Measurements from ENCODE around the gene LIMS2.
A peak's percentile ranks its signal among the peaks of the same experiment; 100 is the strongest.

Gene LIMS2

DNA sequence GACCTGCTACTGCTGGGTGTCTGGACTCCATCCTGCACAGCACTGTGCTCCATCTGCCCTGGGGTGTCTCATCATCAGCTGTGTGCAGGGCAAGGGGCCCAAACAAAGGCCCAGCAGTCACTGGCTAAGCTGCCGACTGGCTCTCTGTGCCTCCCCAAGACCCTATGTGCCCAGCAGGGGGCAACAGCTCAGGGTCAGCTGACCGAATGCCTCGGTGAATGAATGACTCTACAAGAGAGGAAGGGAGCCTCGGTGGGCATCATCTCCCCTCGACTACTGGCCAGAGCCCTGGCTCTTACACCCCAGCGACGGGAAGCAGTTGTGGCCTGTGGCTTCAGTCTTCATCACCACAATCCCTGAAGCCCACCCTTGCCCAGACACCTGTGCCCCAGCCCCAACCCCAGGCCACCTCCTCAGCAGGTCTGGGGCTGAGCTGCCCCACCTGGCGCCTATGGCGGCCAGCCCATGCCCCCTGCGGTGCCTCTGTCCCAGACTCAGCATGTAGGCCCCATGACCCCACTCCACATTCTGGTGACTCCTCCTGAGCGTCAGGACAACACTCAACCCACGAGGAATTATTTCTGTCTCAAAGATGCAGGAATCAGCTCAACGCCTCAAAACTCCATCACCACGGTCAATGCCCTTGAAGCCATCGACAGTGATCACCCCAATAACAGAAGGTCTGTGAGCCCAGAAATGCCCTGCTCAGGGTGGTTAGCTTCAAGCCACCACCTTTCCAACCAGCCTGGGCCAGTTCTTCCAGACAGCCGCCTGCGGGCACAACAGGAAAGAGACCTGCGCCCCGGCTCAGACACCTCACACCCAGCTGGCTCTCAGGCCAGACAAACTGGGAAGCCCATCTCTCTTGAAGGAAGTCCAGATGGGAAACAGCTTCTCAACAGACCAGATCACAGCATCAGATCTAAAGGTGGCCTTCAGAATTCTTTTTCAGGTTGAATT lies 31.0 kb downstream of the LIMS2 start:
- peak; percentile 27 for DNase-seq

DNA sequence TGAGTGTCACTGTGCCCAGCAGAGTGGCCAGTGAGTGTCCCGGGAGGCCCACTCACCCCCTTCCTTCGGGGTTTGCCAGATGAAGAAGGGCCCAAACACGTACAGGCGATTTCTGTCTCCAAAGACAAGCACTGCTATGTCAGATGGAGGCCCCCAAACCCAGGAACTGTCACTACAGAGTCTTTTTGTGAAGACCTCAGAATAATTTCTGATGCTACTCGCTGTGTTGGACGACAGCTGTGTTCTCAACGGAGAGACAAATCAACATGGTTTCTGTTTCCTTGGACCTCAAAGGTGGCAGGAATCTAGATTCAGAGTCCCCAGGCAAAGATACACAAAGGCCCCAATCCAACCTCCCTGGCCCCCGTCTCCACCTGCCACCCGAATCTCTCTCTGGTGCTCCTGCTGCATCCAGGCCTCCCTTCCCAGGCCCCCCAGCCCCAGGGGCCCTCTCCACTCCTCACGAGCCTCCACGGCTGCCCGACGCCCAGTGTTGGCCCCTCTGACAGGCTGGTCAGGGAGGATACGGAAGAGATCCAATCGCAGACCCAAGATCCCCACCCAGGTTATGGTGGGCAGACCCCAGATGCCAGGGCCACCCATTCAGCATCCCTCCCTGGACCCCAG lies 31.8 kb downstream of the LIMS2 start:
- no peak for DNase-seq

DNA sequence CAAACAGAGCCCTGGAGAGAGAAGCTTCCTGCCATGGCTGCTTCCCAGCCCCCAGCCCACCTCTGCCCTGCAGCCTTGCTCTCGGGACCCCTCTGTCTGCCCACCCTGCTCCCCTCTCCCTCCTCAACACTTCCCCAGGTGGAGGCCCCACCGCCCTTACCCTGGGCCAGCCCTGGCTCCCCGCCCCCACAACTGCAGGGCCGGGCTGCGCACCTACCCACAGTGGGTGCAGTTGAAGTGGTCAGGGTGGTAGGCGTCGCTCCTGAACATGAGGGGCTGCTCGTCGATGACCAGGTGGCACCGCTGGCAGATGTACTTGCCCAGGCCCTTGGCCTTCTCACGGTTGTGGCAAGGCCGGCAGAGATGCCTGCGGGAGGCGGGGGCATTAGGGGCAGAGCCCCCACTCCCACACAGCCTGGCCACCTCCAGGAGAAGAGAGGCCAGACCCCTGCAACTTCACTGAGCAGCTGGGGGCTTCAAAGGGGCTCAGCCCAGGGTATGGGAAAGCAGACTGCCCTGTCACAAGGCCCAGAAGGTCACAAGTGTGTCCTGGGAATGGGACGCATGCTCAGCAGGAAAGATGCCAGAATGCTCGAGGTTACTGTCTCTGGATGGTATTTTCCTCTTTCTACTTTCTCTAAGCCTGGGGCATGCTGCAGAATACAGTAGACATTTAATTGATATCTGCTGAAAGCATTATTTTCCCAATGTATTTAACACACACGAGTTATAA lies 32.5 kb downstream of the LIMS2 start:
- no peak for DNase-seq

DNA sequence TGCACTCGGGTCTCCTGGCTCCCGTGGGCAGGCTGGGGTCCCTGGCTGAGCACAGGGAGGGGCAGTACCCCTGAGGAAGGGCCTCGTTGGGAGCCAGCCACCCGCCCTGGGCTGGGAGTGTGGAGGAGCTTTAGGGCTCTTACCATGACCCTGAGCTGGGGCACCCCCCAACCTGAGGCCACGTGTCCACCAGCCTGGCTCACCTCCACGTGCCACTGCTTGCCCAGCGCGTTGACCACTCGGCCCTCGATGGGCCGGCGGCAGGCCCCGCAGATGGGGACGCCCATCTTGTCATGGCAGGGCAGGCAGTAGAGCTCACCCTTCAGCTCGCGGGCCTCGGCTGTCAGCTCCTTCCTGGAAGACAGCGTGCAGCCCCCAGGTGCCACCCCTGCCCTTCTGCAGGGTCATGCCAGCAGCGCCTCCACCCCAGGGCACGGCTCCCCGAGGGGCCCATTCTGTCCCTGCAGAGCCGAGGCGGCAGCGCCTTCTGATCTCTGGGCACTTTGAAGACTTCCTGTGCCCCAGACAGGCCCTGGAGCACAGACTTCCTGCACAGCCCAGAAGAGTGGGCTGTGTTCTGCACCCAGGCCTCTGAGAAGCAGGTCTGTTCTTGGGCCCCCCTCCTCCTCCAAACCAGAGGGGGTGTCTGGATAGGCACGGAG lies 33.4 kb downstream of the LIMS2 start:
- DNase-seq: no peak

DNA sequence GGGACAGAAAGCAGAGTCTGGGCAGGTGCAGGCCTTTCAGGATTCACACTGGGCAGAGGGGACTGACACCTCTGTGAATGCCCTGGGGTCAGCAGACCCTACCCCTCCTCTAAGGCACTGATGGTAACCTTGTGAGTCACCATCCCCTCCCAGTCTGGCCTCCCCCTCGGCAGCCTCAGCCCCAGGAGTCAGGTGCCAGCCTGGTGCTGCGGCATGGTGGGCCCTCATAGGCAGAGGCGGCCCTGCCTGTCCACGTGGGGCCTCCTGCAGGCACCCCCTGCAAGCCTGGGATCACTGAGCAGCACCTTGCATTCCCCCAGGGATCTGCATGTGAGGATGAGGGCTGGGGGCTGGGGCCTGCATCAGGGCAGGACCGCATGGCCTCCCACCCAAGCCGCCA lies 34.2 kb downstream of the LIMS2 start:
- DNase-seq: no peak

DNA sequence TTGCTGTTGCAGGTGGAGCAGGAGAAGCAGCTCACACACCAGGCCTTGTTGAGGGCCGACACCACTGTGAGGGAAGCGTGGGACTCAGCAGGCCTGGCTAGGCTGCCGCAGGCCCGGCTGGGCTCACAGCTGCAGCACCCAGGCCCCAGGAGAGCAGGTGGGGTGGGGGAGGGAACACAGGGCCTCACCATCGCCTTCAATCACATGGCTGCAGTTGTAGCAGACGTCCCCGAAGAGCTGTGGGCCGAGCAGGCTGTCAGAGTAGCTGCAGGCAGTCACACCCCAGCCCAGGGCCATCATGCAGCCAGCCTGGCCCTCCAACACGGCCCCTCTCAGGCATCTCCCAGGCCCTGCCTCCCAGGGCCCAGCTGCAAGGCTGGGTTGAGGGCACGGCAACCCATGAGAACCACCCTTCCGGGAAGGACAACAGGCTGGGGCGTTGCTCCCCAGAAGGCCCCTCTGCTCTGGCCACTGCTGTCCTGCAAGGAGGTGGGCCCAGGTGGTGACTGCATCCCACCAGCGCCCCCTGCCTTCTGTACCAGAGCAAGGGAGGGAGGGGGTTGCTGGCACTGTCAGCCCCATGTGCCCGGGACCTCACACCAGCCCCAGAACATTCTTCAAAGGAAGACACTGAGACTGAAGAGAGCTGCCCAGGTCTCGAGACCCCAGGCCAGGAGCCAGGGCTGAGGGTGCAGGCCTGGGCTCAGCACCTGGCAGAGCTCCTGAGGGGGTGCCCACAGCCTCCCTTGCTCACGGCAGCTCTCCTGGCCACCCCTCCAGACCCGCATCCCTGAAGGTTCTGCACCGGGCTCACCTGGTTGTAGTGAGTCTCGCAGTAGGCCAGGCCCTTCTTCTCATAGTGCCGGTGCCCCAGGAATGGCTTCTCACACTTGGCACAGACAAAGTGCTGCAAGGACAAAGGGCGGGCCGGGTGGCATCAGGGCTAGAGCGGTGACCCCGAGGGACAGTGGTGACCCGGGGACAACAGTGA lies 35.0 kb downstream of the LIMS2 start:
- DNase-seq: peak; percentile 83

DNA sequence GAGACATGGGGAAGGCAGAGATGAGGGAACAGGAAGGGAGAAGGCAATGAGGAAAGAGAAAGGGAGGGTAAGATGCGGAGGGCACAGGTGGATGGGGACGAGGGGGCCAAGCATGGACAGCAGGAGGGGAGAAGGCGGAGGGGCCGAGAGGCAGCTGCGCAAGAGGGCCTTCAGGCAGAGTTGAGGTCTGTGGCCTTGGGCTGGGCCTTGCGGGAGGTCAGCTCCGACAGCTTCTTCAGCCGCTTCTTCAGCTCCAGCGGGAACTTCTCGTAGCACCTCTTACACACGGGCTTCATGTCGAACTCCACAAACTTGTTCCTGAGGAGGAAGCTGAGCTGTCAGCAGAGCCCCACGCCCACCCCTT lies 36.2 kb downstream of the LIMS2 start:
- no peak for DNase-seq

DNA sequence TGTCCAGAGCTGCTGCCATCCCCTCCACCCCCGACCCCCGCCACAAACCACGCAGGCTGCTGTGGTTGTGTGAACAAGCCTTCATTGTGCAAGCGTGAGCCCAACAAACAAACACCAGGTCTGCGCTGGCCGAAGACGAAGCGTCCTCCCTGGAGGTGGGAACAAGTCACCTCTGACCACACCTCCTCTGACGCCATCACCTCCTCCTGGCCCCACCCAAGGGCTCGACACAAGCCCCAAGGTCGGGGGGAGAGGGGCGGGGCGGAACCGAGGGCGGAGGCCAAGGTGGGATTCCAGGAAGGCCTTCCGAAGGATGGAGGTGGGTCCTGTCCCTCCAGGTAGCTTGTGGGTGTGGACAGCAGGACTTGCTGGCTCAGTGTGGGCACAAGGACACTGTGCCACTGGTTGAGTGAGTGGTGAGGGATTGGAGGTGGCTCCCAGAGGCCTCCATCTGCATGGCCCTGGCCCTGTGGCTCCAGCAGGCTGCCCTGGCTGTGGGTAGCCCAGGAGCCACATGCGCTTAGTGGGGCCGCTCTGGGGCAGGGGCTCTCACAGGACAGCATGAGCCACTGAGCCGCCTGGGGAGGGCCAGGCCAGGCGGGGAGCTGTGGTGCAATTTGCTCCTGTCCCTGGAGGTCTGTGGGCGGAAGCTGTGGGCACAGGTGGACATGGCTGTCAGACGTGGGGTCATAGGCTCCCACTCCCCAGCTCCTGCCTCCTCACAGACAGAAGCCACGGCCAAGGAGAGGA lies 36.8 kb downstream of the LIMS2 start:
- no peak for DNase-seq

DNA sequence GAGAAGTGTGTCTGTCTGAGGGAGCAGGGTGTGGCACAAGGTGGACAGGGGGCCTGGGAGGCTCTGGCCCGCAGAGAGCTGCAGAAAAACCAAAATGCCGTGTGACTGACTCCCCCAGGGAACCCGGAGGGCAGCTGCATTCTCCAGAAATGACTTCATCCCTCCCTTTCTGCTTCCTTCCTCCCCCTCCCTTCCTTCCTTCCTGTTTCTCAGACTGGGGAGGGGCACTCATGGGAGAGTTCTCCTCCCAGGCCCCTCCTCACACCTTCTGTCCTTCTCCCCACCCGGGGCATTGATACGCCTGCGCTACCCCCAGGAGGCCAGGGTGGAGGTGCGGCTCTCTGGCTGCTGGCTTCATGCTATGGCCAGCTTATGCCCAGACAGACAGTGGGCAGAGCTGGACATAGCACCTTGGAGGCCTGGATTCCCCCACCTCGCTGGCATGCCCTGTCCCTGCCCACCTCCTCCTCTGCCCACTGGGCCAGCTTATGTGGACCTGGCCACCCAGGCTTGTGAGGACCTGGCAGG lies 37.5 kb downstream of the LIMS2 start:
- peak; percentile 51 for DNase-seq

DNA sequence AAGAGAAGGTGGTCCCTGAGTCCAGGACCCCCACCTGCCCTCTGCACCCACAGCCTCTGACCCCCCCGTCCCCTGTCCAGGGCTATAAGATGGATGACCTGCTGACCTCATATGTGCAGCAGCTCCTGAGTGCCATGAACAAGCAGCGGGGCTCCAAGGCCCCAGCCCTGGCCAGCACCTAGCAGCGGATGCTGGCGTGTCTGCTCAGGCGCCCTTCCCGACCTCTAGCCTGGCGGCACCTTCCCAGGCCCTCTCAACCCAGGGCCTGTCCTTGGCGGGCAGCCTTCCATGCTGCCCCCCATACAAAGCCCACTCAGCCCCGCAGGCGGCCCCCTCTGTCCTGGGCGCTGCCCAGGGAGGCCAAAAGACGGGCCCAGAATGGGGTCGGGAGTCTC lies 38.1 kb downstream of the LIMS2 start:
- no peak for DNase-seq

DNA sequence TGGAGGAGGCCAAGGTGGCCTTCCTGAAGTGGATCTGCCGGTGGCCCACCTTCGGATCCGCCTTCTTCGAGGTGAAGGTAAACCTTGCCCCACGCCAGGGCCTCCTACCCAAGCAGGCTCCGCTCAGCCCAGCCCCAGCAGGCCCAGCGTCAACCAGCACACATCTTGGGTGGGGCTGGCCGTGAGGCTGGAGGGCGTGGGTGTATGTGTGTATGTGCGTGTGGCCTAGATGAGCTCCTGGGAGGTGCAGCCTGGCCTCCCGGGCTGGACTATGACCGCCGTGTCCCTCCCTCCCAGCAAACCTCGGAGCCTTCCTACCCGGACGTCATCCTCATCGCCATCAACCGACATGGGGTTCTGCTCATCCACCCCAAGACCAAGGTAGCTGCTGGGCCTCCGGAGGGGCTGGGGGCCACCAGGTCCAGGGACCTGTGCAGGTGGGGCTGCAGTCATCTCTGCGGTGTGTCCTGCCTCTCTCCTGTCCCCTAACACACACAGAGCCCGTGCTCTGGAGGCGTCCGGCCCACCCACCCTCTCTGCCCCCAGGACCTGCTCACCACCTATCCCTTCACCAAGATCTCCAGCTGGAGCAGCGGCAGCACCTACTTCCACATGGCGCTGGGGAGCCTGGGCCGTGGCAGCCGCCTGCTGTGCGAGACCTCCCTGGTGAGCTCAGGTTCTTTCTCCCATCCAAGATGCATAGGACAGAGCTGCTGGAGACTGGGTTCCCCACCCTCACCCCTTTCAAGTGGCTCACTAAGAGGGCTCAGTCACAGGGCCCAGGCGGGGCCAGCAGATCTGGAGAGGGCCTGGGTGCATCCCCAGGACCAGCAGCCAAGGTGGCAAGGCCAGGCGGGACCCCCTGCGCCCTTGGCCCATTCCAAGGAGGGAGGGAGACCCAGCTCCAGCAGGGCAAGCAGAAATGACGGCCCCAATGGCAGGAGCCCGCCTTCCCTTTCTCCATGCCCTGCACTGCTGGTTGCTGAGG lies 38.8 kb downstream of the LIMS2 start:
- DNase-seq: no peak

DNA sequence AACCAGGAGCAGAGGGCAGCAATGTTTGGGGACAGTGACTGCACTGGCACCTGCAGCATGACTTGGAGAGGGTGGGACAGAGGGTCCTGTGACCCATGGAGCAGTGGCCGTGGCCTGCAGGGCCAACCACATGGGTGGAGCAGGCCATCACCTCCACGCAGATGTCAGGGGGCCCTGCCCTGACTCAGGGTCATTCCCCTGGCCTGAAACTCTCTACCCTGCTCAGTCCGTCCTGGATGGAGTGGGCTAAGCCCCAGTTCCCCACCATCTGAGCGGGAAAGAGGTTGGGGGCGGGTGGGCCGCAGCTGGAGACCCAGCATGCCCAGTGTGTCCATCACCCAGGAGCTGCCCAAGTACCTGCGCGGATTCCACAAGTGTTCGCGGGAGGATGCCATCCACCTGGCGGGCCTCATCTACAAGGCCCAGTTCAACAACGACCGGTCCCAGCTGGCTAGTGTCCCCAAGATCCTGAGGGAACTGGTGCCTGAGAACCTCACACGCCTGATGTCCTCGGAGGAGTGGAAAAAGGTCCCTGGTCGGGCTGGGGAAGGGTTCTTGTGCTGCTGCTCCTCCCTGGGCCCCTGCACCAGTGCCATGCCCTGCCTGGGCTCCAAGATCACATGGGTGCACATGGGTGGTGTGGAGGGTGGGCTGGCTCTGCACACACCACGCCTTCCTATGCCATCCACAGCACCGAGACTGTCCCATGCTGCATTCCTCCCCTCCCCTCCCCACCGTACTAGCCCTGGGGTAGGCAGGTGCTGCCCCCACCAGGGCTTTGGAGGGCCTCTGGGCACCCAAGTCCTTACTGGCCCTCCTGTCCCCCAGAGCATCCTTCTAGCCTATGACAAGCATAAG lies 39.7 kb downstream of the LIMS2 start:
- no peak for DNase-seq

DNA sequence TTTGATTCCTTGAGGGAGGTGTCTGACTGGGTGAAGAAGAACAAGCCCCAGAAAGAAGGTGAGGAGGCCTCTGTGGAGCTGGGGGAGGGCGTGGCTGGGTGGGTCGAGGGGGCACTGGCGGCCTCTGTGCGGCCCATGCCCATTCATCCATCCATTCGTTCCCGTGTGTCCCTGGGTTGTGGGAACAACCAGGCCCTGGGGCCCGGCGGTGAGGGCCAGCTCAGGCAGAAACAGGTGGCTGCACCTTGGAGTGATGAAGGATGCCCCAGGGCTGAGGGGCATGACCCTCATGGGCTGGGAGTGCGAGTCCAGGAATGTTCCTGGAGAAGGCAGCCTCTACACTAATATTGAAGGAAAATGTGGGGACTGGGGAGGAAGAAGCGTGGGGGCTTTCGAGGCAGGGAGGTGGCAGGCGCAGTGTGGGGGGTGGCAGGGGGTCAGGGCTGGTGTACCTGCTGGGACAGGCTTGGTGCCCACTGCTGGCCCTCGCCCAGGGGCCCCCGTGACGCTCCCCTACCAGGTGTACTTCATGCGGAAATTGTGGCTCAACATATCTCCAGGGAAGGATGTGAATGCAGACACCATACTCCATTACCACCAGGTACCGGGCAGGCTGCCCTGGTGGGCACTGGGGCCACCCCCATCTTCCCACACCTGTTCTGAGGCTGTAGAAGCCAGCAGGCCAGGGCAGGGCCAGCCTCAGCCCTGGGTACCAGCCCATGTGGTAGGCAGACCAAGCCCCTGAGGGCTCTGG lies 40.5 kb downstream of the LIMS2 start:
- no peak for DNase-seq

DNA sequence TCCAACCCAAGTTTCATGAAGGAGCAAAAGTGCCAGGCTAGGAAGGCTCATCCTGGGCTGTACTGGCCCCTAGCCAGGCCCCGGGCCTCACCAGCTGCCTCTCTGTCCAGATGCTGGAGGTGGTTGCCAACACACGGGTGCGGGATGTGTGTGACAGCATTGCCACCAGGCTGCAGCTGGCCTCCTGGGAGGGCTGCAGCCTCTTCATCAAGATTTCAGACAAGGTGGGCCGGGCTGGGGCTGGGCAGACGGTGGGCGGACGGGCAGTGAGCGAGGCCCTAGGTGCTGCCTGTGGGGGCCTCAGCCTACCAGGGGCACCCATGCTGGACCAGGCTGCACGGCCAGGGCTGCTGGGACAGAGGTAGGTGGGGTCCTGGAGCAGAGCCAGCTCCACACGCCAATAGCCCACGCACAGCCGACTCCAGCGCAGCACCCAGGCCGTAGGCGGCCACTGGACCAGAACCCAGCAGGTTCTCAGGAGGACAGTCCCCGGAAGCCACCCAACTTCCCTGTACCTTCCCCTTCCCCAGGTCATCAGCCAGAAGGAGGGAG lies 41.2 kb downstream of the LIMS2 start:
- no peak for DNase-seq

DNA sequence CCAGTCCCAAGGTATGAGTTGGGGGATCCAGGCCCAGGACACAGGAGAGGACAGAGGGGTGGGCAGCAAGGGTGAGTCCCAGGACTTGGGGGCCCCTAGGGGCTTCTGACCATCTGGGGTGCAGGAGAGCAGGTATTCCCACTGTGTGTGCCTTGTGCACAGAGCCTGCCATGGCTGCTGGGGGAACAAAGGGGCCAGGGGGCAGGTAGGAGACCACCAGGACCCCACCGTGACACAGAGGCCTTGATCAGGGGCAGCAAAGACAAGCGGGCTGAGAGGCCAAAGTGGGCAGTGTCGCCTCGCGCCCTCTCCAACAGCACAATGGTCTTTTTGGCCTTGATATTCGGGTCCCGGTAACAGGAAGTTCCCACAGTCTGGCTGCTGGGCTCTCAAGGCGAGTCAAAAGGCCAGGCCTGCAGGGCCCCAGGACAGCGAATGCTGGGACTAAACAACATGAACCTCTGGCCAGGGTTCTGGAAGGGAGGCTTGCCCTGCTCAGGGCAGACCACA lies 41.7 kb downstream of the LIMS2 start:
- no peak for DNase-seq

DNA sequence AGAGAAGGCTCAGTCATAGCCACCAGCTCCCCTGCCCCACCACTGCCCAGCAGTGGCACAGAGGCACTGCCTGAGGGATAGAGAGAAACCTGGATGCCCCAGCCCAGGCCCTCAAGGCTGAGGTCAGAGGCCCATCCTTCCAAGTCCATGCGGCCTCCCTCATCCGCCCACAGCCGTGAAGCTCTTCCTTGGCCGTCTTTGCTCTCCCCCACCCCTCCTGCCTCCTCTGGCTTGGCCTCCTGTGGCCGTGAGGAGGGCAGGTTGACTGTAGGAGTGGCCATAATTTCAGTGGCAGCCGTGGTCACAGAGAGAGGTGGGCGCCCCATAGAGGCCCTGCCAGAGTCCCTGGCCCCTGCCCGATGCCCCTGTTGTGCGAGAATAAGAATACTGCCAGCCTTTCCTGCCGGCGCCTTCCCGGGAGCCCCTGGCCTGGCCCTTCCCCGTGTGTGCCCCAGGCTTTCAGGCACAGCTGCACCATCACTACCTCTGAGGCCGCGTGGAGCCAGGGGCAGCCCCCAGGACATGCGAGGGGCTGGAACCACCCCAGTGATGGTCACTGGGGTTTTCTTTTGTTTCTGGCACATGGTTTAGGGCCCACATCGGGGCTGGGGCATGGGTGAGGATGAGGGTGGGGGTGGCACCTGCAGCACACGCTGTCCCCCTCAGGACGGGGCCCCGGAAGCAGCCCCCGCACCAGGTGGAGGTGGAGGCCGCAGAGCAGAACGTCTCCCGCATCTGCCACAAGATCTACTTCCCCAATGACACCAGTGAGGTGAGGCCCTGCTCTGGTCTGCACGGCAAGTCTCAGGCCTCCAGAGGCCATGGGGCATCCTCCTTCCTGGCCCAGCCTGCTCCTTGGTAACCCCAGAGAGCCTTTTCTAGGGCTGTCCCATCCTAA lies 42.5 kb downstream of the LIMS2 start:
- DNase-seq: no peak
